Breast epithelium (tissue), 3 donors: Measurements from ENCODE around the gene FBXL7.

ENCODE experiments used
- POLR2A ChIP-seq: fragments of 450-650 bp; IDR thresholded peaks from one replicate; pipeline ENCODE4 v1.6.1; 2016; ENCODE audit warnings: antibody characterized with exemption, mild to moderate bottlenecking, moderate library complexity
- POLR2AphosphoS5 ChIP-seq, 3 donors: sonication (generic); formaldehyde crosslinking; IDR thresholded peaks; one replicate each; pipeline ENCODE4 v1.6.1; 2017; ENCODE audit warnings: antibody characterized with exemption in 3 of 3
- TF ChIP-seq, protein P1 (sequence below), 3 donors: fragments of 450-650 bp; IDR thresholded peaks; one replicate each; pipeline ENCODE4 v1.5.1; 2016 to 2017; ENCODE audit warnings: antibody characterized with exemption in 3 of 3, mild to moderate bottlenecking in 3 of 3, moderate library complexity in 3 of 3

DNA sequence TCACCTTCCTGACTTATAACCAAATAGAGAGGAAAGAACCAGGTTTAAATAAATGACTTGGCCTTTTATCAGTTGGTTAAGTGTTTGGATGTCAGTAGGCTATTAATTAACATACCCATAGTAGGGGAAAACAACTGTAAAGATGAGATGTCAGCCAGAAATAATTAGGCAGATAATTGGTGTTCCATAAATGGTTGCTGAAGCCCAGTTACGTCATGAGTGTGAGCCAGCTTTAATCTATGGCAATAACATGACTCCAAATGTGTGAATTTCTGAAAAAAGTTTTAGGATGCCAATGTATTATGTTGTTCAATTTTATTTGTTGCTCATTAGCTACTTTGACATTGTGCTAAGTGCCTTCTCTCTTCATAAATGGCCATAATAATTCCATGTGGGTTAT is 180.5 kb downstream of the FBXL7 start:
- TF ChIP-seq, protein P1, sequence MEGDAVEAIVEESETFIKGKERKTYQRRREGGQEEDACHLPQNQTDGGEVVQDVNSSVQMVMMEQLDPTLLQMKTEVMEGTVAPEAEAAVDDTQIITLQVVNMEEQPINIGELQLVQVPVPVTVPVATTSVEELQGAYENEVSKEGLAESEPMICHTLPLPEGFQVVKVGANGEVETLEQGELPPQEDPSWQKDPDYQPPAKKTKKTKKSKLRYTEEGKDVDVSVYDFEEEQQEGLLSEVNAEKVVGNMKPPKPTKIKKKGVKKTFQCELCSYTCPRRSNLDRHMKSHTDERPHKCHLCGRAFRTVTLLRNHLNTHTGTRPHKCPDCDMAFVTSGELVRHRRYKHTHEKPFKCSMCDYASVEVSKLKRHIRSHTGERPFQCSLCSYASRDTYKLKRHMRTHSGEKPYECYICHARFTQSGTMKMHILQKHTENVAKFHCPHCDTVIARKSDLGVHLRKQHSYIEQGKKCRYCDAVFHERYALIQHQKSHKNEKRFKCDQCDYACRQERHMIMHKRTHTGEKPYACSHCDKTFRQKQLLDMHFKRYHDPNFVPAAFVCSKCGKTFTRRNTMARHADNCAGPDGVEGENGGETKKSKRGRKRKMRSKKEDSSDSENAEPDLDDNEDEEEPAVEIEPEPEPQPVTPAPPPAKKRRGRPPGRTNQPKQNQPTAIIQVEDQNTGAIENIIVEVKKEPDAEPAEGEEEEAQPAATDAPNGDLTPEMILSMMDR (IDR thresholded peaks at IDR 0.05) = no peak
- TF ChIP-seq POLR2A (no peak), POLR2AphosphoS5 (IDR thresholded peaks at IDR 0.05) (no peak)
